Activated CD4-positive, alpha-beta memory T cell treated with anti-CD3 and anti-CD28 coated beads, Interleukin-2, amount 10 ng/mL, durations not matched to agents 7 days and 5 days (primary cell): ENCODE results near the gene MCC. TPM values are rescaled to one million over a fixed set of nuclear protein-coding genes. Genes with fewer than 3 reads are reported as not detected.

Experiments used
- CTCF ChIA-PET: fragments of 350-600 bp; sonication (Branson Sonifier 250); formaldehyde crosslinking; loops from one replicate; lab custom pipeline; 2021; ENCODE audit warnings: antibody characterized with exemption, inconsistent platforms; lab: Charles Lee
- POLR2A ChIA-PET: fragments of 350-600 bp; sonication (Branson Sonifier 250); formaldehyde crosslinking; loops from one replicate; lab custom pipeline; 2021; ENCODE audit warnings: antibody characterized with exemption; lab: Charles Lee
- DNase-seq: peaks from one replicate; pipeline ENCODE4 v3.0.0-alpha.2; 2020
- H3K27ac Mint-ChIP-seq: one replicate; pipeline ENCODE4 v1.8.0; 2021; ENCODE audit warnings: mild to moderate bottlenecking, mixed read lengths
- H3K27me3 Mint-ChIP-seq: one replicate; pipeline ENCODE4 v1.8.0; 2021; ENCODE audit warnings: mixed read lengths
- H3K36me3 Mint-ChIP-seq: one replicate; pipeline ENCODE4 v1.8.0; 2021; ENCODE audit warnings: low read depth, mixed read lengths
- H3K4me1 Mint-ChIP-seq: one replicate; pipeline ENCODE4 v1.8.0; 2021; ENCODE audit warnings: mixed read lengths
- H3K4me3 Mint-ChIP-seq: one replicate; pipeline ENCODE4 v1.8.0; 2021; ENCODE audit warnings: mild to moderate bottlenecking, mixed read lengths
- H3K9me3 Mint-ChIP-seq: one replicate; pipeline ENCODE4 v1.8.0; 2021; ENCODE audit warnings: mixed read lengths
- total RNA-seq, 2 experiments: library from RNA; stranded (reverse); gene quantifications; one replicate each; pipeline ENCODE4 v1.2.3, GENCODE V29; 2021

The MCC gene
- total RNA-seq, 2 experiments from 2014 or later = 8.6 to 10.4 TPM

DNA sequence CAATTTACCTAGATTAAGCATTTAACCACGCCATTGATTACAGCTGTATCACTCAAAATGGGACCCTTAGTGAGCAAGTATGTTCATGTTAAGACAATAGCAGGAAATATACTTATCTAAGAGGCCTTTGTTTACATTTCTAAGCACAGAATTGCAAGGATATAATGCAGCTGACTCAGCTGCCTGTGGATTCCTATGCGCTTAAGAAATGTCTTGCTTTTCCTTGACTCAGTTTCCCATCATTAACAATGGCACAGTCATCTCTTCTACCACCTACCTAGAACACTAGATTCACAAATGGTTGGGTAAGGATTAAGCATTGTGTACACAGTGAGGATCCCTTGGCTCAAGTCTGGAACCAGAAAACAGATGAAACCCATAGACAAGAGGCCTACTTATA, 217.2 kb downstream of the MCC start:
- no peaks in the 10 kb centered on the region for H3K27me3 Mint-ChIP-seq
- no peak for DNase-seq
- H3K9me3 Mint-ChIP-seq = no peaks in the 10 kb centered on the region
- no peaks in the 10 kb centered on the region for H3K36me3 Mint-ChIP-seq
- ChIA-PET POLR2A (no interaction called here), CTCF (no interaction called here)
- H3K4me3 Mint-ChIP-seq = no peak overlapping the region
- no peak overlapping the region for H3K27ac Mint-ChIP-seq
- H3K4me1 Mint-ChIP-seq = peaks cover 17% of the 10 kb centered on the region

DNA sequence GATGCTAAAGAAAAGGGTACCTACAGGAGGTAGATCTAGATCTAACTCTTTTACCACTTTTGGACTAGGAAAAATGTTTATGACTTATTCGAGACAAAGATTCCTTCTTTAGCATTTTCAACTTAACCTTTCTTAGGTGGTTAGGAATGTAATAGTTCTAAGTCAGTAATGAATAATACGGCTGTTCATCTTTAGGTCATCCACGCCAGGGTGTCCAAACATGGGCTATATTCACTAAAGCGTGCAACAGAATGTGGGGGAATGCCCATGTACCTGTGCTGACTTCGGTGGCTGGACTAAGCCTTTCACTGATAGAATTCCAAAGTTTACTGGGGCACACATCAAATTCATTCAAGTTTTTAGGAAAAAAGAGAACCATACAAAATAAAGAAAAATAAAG, 218.2 kb downstream of the MCC start:
- Mint-ChIP-seq H3K36me3 (no peaks in the 10 kb centered on the region), H3K9me3 (no peaks in the 10 kb centered on the region), H3K4me1 (peaks cover 17% of the 10 kb centered on the region), H3K27ac (no peak overlapping the region), H3K27me3 (no peaks in the 10 kb centered on the region), H3K4me3 (no peak overlapping the region)
- ChIA-PET POLR2A (interaction anchor here (1.4 kb wide), 1 partner anchor 25 kb away, joined by 3 read pairs; no protein-coding TSS in a partner anchor), CTCF (no interaction called here)
- DNase-seq = no peak

DNA sequence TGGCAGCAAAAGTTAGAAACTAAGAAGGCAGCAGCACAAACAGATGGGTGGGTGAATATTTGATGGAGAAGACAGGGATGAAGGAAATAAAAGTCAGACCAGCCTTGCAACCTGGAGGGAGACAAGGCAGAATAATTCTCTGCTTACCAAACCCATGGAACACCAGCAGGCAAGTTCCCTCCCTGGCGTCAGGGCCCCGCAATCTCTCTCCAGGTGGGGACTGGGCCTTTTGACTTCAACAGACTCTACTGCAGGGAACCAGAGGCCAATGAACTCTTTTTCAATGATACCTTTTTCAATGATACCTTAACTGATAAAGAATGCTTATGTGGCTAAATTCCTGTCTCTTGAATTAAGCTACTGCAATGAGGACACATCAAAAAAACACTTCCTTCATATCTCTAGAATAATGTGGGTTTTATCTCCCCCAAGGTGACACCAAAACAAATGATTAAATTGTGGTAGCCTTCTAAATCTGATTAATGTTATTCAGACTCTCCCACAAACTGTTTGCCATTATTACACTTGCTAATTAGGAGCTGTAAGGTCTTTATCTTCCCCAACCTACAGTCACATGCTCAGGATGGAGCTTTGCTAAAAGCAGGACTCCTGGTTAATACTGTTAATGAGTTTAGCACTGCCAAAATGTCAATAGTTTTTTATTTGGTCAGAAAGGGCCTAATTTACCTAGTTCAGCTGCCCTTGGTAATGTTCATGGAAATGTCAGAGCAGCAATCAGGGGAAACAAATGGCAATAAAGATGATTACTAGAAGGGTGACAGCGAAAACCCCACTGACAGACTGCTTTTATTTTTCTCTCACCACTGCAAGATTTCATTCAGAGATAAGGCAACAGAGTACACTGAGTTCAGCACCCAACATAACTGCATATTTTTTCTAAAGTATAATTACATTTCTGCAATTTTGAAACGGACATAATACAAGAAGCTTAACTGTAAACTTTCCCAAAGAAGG, 218.9 kb downstream of the MCC start:
- Mint-ChIP-seq H3K36me3 (no peaks in the 10 kb centered on the region), H3K27ac (no peak overlapping the region), H3K9me3 (no peaks in the 10 kb centered on the region), H3K4me1 (peaks cover 17% of the 10 kb centered on the region), H3K4me3 (no peak overlapping the region), H3K27me3 (no peaks in the 10 kb centered on the region)
- CTCF ChIA-PET = interaction anchor here (1.6 kb wide), 1 partner anchor 61 kb away, joined by 3 read pairs; no protein-coding TSS in a partner anchor
- no peak for DNase-seq
- POLR2A ChIA-PET = interaction anchor here (1.4 kb wide), 1 partner anchor 26 kb away, joined by 3 read pairs; no protein-coding TSS in a partner anchor

DNA sequence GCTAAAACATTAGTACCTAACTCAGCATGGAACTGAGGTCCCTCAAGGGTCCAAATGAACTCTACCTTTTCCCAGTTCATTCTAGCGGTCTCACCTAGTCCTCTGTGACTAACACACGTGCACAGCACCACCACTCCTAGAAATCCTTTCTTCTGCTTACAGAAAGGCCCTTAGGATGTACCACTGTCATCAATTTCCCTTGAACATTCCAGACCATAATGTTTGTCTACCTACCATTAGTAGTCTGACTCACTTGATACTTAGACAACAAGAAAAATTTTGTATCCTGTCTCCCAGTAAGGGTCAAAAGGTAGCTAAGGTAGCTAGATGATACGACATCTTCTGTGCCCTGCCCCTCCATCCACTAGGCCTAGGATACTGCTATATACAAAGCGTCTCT, 220.0 kb downstream of the MCC start:
- Mint-ChIP-seq H3K27me3 (no peaks in the 10 kb centered on the region), H3K9me3 (no peaks in the 10 kb centered on the region), H3K4me3 (no peak overlapping the region), H3K27ac (no peak overlapping the region), H3K36me3 (no peaks in the 10 kb centered on the region), H3K4me1 (peaks cover 8% of the 10 kb centered on the region)
- no peak for DNase-seq
- CTCF ChIA-PET = interaction anchor here (1.6 kb wide), 1 partner anchor 62 kb away, joined by 3 read pairs; no protein-coding TSS in a partner anchor
- POLR2A ChIA-PET = no interaction called here

DNA sequence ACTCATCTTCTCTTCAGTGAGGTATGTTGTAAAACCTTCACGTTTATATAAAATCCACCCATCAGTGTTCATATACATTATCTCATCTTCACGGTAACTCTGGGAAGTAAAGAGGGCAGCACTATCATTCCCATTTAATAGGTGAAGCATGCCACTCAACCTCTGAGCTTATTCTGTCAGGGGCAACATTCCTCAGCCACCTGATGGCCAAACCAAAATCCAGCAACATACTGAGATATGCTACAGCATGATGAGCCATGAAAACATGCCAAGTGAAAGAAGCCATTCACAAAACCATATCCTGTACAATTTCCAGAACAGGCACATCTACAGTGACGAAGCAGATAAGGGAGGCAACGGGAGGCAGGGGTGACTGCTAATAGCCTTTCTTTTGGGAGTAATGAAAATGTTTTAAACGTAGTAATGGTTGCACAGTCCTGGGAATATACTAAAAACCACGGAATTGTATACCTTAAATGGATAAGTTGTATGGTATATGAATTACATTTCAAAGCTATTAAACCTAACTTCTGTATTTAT, 220.8 kb downstream of the MCC start:
- H3K36me3 Mint-ChIP-seq = no peaks in the 10 kb centered on the region
- CTCF ChIA-PET = no interaction called here
- POLR2A ChIA-PET = no interaction called here
- H3K27ac Mint-ChIP-seq = no peak overlapping the region
- H3K4me1 Mint-ChIP-seq = peaks cover 8% of the 10 kb centered on the region
- H3K9me3 Mint-ChIP-seq = no peaks in the 10 kb centered on the region
- DNase-seq = no peak
- peaks cover 2% of the 10 kb centered on the region for H3K27me3 Mint-ChIP-seq
- no peak overlapping the region for H3K4me3 Mint-ChIP-seq

DNA sequence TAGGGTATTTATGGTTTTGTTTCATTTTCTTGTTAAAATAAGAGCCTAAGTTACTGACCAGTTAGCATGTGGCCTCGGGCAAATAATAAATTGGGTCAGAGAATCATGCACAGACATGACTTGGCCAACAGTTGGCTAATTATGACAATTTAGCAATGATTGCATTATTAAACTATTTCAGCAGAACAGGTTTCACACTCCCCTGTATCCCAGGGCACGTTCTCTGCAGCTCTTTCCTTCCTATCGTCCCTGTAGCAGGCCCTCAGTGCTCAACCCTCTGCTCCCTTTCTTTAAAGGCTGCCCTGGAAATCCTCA, 221.4 kb downstream of the MCC start:
- H3K4me1 Mint-ChIP-seq = peaks cover 8% of the 10 kb centered on the region

DNA sequence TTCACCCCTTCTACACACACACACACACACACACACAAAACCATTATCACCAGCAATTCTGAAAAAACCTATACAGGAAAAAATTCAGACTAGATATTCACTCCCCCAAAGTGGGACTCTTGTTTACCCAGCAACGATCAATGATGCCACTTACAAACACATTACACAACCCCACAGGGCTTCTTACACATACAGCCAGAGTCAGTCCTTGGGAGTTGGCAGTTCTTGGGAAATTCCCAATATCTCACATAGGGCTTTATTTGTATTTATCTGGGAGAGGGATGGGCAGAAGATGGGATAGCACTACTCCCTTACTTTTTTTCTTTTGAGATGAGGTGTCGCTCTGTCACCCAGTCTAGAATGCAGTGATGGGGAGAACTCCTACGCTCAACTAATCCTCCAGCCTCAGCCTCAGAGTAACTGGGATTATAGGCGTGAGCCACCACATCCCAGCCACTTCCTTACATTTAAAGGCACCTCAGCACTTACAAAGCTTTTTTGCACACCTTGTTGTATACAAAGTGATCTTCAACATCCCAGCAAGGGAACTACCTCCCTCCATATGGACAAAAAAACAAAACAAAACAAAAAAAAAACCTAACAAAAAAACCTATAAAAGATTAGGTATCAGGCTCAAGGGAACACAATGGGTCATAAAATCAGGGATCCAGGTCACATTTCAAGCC, 221.9 kb downstream of the MCC start:
- Mint-ChIP-seq H3K27ac (no peak overlapping the region), H3K4me1 (peaks cover 8% of the 10 kb centered on the region), H3K4me3 (no peak overlapping the region), H3K27me3 (peaks cover 2% of the 10 kb centered on the region), H3K36me3 (no peaks in the 10 kb centered on the region), H3K9me3 (no peaks in the 10 kb centered on the region)
- DNase-seq = no peak
- ChIA-PET POLR2A (no interaction called here), CTCF (no interaction called here)

More for the DNA sequence above, 221.4 kb downstream of the MCC start:
- no peaks in the 10 kb centered on the region for H3K9me3 Mint-ChIP-seq
- H3K27ac Mint-ChIP-seq = no peak overlapping the region
- ChIA-PET POLR2A (no interaction called here), CTCF (no interaction called here)
- no peaks in the 10 kb centered on the region for H3K36me3 Mint-ChIP-seq
- no peak overlapping the region for H3K4me3 Mint-ChIP-seq
- DNase-seq = no peak
- peaks cover 2% of the 10 kb centered on the region for H3K27me3 Mint-ChIP-seq

DNA sequence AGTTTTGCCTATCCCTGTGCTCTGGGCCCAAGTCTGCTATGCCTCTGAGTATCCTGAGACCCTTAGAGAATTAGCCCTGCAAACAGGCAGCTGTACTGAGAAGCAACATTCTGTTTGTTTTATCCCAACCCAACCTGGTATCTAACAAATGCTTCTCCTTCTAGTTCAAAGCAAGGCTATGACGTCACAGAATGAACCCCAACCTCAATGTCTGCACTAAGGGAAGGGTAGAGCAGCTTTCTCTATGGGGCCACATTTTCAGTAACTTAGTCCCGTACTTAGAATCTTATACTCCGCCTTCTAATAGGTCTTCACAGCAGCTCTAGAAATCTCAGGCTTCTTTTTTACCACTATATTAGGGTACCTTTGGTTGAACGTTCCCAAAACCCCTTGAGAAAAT, 223.1 kb downstream of the MCC start:
- Mint-ChIP-seq H3K4me1 (peaks cover 8% of the 10 kb centered on the region), H3K36me3 (no peaks in the 10 kb centered on the region), H3K27ac (no peak overlapping the region), H3K27me3 (peaks cover 2% of the 10 kb centered on the region), H3K9me3 (no peaks in the 10 kb centered on the region), H3K4me3 (no peak overlapping the region)
- ChIA-PET CTCF (no interaction called here), POLR2A (no interaction called here)
- no peak for DNase-seq

DNA sequence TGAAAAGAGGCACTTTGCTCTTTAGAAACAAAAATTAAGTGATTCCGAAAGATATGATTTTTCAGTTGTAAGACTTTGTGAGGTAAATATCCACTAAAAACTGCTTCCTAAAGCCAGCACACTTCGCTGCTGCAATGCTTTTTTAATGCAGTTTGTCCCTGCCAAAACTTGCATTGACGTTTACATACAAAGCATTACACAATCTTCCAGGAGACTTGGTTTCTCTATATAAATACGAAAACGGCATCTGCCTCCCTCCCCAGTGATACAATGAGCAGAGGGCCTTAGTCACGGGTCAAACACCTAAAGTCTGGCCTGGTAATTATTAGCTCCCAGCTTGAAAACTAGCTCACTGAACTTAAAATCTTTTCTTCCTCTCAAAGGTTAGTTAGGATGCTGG, 224.2 kb downstream of the MCC start:
- no peak overlapping the region for H3K27ac Mint-ChIP-seq
- H3K4me1 Mint-ChIP-seq = peaks cover 2% of the 10 kb centered on the region
- ChIA-PET POLR2A (no interaction called here), CTCF (no interaction called here)
- no peaks in the 10 kb centered on the region for H3K9me3 Mint-ChIP-seq
- no peak for DNase-seq
- no peak overlapping the region for H3K4me3 Mint-ChIP-seq
- peaks cover 2% of the 10 kb centered on the region for H3K27me3 Mint-ChIP-seq
- H3K36me3 Mint-ChIP-seq = no peaks in the 10 kb centered on the region

DNA sequence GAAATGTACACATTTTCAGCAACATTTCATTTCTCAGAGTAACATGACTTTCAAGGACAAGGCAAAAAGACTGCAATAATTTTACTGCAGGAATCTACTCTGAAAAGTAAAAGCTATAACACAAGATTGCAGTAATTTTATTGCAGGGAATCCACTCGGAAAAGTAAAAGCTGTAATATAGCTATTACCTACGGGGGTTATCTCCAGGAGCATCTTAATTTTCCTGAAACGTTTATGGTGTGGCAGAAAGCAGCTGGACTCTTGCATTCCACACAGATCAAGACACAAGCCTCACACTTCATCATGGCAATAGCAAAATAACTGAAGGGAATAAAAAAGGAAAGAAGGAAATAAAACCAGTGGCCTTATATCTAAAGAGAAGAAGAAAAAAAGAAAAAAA, 224.7 kb downstream of the MCC start:
- Mint-ChIP-seq H3K9me3 (no peaks in the 10 kb centered on the region), H3K4me3 (no peak overlapping the region), H3K27me3 (peaks cover 2% of the 10 kb centered on the region), H3K4me1 (no peaks in the 10 kb centered on the region), H3K27ac (no peak overlapping the region), H3K36me3 (no peaks in the 10 kb centered on the region)
- CTCF ChIA-PET = no interaction called here
- no peak for DNase-seq
- POLR2A ChIA-PET = no interaction called here

DNA sequence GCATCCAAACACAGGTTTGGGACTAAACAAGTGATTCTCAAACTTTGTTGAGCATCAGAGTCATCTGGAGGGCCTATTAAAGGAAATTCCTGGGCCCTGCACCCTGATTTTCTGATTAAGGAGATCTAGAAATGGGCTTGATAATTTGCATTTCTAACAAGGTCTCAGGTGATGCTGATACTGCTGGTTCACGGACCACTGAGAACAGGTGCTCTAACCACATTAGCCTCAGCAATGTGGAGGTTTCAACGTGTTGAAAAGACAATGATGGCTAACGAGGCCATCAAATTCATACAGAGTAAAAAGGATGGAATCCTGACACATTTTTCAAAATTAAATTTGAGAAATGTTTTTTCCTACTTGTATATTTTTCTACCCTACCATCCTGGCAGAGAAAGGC, 225.6 kb downstream of the MCC start:
- Mint-ChIP-seq H3K27me3 (peaks cover 2% of the 10 kb centered on the region), H3K9me3 (no peaks in the 10 kb centered on the region), H3K36me3 (no peaks in the 10 kb centered on the region), H3K4me1 (no peaks in the 10 kb centered on the region), H3K4me3 (no peak overlapping the region), H3K27ac (no peak overlapping the region)
- DNase-seq = no peak
- CTCF ChIA-PET = interaction anchor here (0.6 kb wide), 1 partner anchor 79 kb away, joined by 4 read pairs; no protein-coding TSS in a partner anchor
- POLR2A ChIA-PET = no interaction called here

DNA sequence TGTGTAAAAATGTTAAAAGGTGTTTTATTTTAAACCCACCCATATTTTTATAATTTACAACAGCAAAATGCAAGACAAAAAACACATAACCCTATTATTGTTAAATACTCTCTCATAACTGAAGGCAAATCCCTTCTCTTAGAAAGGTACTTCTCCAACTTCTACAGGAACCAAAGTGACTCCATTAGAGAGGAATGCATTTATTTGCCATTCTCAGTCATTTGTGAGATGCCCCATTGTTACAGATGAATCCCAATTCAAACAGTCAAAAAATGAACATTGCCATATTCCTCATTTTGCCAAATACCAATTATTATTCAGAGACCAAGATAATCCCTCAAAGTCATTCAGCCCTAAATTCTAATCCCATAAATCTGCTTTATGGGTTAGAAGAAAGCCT, 229.2 kb downstream of the MCC start:
- DNase-seq = no peak
- Mint-ChIP-seq H3K4me1 (no peaks in the 10 kb centered on the region), H3K4me3 (no peak overlapping the region), H3K27me3 (peaks cover 2% of the 10 kb centered on the region), H3K9me3 (no peaks in the 10 kb centered on the region), H3K27ac (no peak overlapping the region), H3K36me3 (no peaks in the 10 kb centered on the region)
- CTCF ChIA-PET = no interaction called here
- POLR2A ChIA-PET = no interaction called here

DNA sequence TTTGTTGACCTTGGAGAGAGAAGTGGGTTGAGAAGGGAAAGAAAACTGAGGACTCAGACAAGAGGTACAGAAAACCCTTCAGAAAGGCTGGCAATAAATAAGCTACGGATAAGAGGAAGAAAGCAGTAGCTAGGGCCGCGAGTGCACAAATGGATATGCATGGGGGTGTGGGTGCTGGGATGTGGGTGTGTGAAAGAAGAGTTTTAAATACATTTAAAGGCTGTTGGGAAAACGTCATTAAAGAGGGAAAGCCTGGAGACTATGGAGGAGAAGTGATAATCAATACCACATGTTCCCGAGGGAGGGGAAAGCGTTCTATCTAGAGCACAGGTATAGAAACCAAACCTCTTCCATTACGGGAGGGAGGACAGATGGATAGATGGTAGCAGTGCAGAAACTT, 230.7 kb downstream of the MCC start:
- ChIA-PET CTCF (no interaction called here), POLR2A (no interaction called here)
- no peak for DNase-seq
- Mint-ChIP-seq H3K4me1 (no peaks in the 10 kb centered on the region), H3K27me3 (no peaks in the 10 kb centered on the region), H3K4me3 (no peak overlapping the region), H3K36me3 (no peaks in the 10 kb centered on the region), H3K27ac (no peak overlapping the region), H3K9me3 (no peaks in the 10 kb centered on the region)
